MM.1S (cell line): ENCODE data around the gene EXOC2.

Experiments
- CTCF ChIP-seq: fragments of 300-600 bp; sonication (generic); IDR thresholded peaks from 2 replicates; pipeline ENCODE4 v1.5.1; 2016; ENCODE audit warnings: antibody characterized with exemption, low read length, mixed read lengths
- EZH2 ChIP-seq: fragments of 300-600 bp; sonication (generic); optimal IDR thresholded peaks from 2 replicates; pipeline ENCODE3; 2017; ENCODE audit warnings: low read depth, mild to moderate bottlenecking, antibody characterized with exemption, low read length, mixed read lengths

- TF ChIP-seq CTCF (no peak), EZH2 (no peak)
Observed at GRCh38 chr6:448296-449056, 244.5 kb downstream of the EXOC2 start.
